Right lobe of liver (tissue), 4 donors: ENCODE results near the gene DNAJB11.

ENCODE experiments used
- POLR2A ChIP-seq: fragments of 450-650 bp; IDR thresholded peaks from one replicate; pipeline ENCODE4 v1.6.1; 2017; ENCODE audit warnings: antibody characterized with exemption, mild to moderate bottlenecking
- TF ChIP-seq, protein P1 (sequence below), 4 donors: fragments of 200-600 bp in 3 of 4; fragments of 450-650 bp in 1 of 4; IDR thresholded peaks; one replicate each; pipeline versions ENCODE4 v1.5.1 to v1.8.0; 2016 to 2022; ENCODE audit warnings: antibody characterized with exemption in 4 of 4, mild to moderate bottlenecking in 2 of 4
- donor health status: DM: no; HTN: no; CAD: no.
- donor health status: DM: no; HTN: no; CAD: no.
- donor health status: DM: no; HTN: yes; CAD: no.

DNA sequence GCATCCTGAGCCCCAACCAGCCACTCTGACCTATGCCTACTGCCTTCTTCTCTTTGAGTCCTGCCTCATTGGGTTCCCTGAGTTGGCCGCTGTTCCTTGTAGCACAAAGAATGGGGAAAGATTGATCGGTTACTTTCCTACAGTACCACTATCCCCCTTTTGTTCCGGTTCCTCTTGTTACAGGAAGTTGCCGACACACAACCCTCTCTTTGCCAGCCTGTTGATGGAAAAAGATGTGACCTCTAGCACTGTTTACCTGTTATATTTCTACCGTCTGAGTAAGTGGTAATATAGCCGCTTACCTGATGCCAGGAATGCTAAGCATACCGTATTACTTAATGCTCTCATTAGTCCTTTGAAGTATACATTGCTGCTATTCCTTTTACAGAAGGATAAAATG, 32.6 kb downstream of the DNAJB11 start:
- TF ChIP-seq, protein P1, sequence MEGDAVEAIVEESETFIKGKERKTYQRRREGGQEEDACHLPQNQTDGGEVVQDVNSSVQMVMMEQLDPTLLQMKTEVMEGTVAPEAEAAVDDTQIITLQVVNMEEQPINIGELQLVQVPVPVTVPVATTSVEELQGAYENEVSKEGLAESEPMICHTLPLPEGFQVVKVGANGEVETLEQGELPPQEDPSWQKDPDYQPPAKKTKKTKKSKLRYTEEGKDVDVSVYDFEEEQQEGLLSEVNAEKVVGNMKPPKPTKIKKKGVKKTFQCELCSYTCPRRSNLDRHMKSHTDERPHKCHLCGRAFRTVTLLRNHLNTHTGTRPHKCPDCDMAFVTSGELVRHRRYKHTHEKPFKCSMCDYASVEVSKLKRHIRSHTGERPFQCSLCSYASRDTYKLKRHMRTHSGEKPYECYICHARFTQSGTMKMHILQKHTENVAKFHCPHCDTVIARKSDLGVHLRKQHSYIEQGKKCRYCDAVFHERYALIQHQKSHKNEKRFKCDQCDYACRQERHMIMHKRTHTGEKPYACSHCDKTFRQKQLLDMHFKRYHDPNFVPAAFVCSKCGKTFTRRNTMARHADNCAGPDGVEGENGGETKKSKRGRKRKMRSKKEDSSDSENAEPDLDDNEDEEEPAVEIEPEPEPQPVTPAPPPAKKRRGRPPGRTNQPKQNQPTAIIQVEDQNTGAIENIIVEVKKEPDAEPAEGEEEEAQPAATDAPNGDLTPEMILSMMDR (IDR thresholded peaks at IDR 0.05) = no peak
- TF ChIP-seq POLR2A = no peak
